K562 (cell line): ENCODE results near the gene BCL7C. TPM values are rescaled to one million over a fixed set of nuclear protein-coding genes. Genes with fewer than 3 reads are reported as not detected.

Experiments
- BCL6 ChIP-seq: fragments of 250-450 bp; sonication (Bioruptor Pico); IDR thresholded peaks from 2 replicates; pipeline ENCODE4 v1.4.0; 2020
- BDP1 ChIP-seq: IDR thresholded peaks from 3 replicates; pipeline ENCODE4 v1.6.1; 2011; ENCODE audit not compliant: insufficient read length, insufficient read depth
- BRCA1 ChIP-seq, 2 experiments: fragments of 450-650 bp in 1 of 2; sonication (generic) in 1 of 2; formaldehyde crosslinking in 1 of 2; IDR thresholded peaks; 2 replicates each; pipeline versions ENCODE4 v1.5.0 to v1.6.1; 2017 to 2020; ENCODE audit warnings: mild to moderate bottlenecking in 1 of 2, missing genetic modification reagents in 1 of 2
- MED1 ChIP-seq: sonication (generic); formaldehyde crosslinking; IDR thresholded peaks from 2 replicates; pipeline ENCODE4 v1.8.1; 2023; ENCODE audit warnings: missing genetic modification reagents, borderline replicate concordance
- MYBL2 ChIP-seq, 2 experiments: fragments of 450-650 bp in 1 of 2; sonication (generic) in 1 of 2; formaldehyde crosslinking in 1 of 2; IDR thresholded peaks; 2 replicates each; pipeline versions ENCODE4 v1.6.1 to v1.8.1; 2017 to 2022; ENCODE audit warnings: borderline replicate concordance in 1 of 2, inconsistent platforms in 1 of 2, low read depth in 1 of 2, mild to moderate bottlenecking in 1 of 2, missing genetic modification reagents in 1 of 2, moderate library complexity in 1 of 2
- POLR2A ChIP-seq: fragments of 450-650 bp; conservative IDR thresholded peaks from 2 replicates; pipeline ENCODE4 v1.6.1; 2016
- POLR2B ChIP-seq: fragments of 450-650 bp; IDR thresholded peaks from 2 replicates; pipeline ENCODE4 v1.6.1; 2018; ENCODE audit warnings: low read depth; ENCODE audit not compliant: partially characterized antibody
- POLR2G ChIP-seq: fragments of 200-400 bp; formaldehyde crosslinking; IDR thresholded peaks from 2 replicates; pipeline ENCODE4 v1.6.1; 2017; ENCODE audit warnings: low read depth, mild to moderate bottlenecking, antibody characterized with exemption, low read length, moderate library complexity
- SMAD3 ChIP-seq: fragments of 450-650 bp; formaldehyde crosslinking; conservative IDR thresholded peaks from 2 replicates; pipeline ENCODE4 v1.4.0; 2020; ENCODE audit warnings: mild to moderate bottlenecking
- SREBF1 ChIP-seq: fragments of 150-350 bp; IDR thresholded peaks from 2 replicates; pipeline ENCODE4 v1.6.1; 2014; ENCODE audit warnings: antibody characterized with exemption, low read depth, low read length, borderline replicate concordance
- STAT5A ChIP-seq: IDR thresholded peaks from 2 replicates; pipeline ENCODE4 v1.6.1; 2012; ENCODE audit warnings: low read length, inconsistent platforms, borderline replicate concordance
- ZNF239 ChIP-seq: fragments of 250-450 bp; sonication (Bioruptor Pico); IDR thresholded peaks from 2 replicates; pipeline ENCODE4 v1.4.0; 2020; ENCODE audit warnings: mild to moderate bottlenecking
- ZNF707 ChIP-seq: fragments of 250-450 bp; sonication (Bioruptor Pico); conservative IDR thresholded peaks from 2 replicates; pipeline ENCODE4 v1.8.0; 2022; ENCODE audit warnings: inconsistent platforms, mild to moderate bottlenecking, moderate library complexity
- polyA plus RNA-seq, 8 experiments: library from polyadenylated mRNA; depleted of rRNA in 4 of 8; stranded (reverse) in 5 of 8; unstranded in 3 of 8; fragments of >200 nt; fragmentation: Nextera tagmentation in 2 of 8; fragmentation: Illumina TruSeq in 1 of 8; extraction: Ambion mirVana in 2 of 8; extraction: Trizol in 1 of 8; gene quantifications; 2 replicates each; pipeline versions ENCODE4 v1.2.1 to v1.2.3, GENCODE V29; 2011 to 2014; ENCODE audit warnings: inconsistent platforms in 1 of 8, missing spikeins in 1 of 8
- total RNA-seq, 7 experiments: library from RNA; depleted of rRNA in 6 of 7; stranded (reverse); fragments of >200 nt in 6 of 7; fragmentation: Illumina TruSeq in 2 of 7; extraction: Trizol in 2 of 7; gene quantifications; 2 replicates each; pipeline versions ENCODE4 v1.2.1 to v1.2.3, GENCODE V29; 2011 to 2021; ENCODE audit warnings: low replicate concordance in 1 of 7
- TF ChIP-seq, protein P1 (sequence below), 3 experiments: fragments of 200-800 bp in 1 of 3; fragments of 250-450 bp in 1 of 3; fragments of 450-650 bp in 1 of 3; sonication (Bioruptor Pico) in 1 of 3; sonication (Bioruptor generic) in 1 of 3; formaldehyde crosslinking in 1 of 3; IDR thresholded peaks; 2 replicates each; pipeline versions ENCODE4 v1.6.1 to v1.8.0; 2016 to 2022; ENCODE audit warnings: mild to moderate bottlenecking in 2 of 3, missing genetic modification characterization in 2 of 3, missing compliant biosample characterization in 1 of 3, moderate library complexity in 1 of 3
- TF ChIP-seq, protein P2 (sequence below): sonication (generic); formaldehyde crosslinking; IDR thresholded peaks from 2 replicates; pipeline ENCODE4 v1.8.0; 2022; ENCODE audit warnings: mild to moderate bottlenecking, missing genetic modification reagents
- TF ChIP-seq, protein P3 (sequence below): sonication (generic); formaldehyde crosslinking; IDR thresholded peaks from 2 replicates; pipeline ENCODE4 v1.8.1; 2023; ENCODE audit warnings: missing genetic modification reagents, mild to moderate bottlenecking, borderline replicate concordance

BCL7C gene
- total and polyA plus RNA-seq, 9 of the 15 experiments (the other 6 are each of a cell fraction or from before 2014, with no cell fraction given) = 1.7 to 85.8 (median 19.6) TPM

DNA sequence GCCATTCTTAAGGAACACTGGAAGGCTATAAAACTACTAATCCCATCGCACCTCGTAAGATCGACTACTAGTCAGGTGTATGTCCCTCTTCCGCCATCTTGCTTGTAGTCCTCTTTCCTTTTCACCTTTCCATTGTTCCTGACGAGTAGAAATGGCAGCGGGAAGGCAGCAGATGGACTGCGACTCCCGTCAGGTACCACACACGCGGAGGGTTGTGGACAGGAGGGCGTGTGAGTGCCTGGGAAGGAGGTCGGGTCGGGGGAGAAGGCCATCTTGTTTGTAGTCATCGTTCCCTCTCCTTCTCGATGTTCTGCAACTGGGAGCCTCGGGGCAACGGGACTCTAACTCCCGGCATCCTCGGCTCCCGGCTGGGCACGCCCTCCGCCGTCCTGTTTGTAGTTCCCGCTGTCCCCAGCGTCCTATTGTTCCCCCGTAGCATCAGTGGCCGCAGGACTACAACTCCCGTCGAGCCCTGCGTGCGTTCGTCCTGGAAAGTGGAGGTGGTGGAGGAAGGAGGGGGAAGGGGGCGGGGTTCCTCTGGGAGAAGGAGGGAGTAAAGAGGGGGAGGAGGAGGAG is 29.2 kb upstream of the BCL7C start (continued):
- TF ChIP-seq, protein P1, sequence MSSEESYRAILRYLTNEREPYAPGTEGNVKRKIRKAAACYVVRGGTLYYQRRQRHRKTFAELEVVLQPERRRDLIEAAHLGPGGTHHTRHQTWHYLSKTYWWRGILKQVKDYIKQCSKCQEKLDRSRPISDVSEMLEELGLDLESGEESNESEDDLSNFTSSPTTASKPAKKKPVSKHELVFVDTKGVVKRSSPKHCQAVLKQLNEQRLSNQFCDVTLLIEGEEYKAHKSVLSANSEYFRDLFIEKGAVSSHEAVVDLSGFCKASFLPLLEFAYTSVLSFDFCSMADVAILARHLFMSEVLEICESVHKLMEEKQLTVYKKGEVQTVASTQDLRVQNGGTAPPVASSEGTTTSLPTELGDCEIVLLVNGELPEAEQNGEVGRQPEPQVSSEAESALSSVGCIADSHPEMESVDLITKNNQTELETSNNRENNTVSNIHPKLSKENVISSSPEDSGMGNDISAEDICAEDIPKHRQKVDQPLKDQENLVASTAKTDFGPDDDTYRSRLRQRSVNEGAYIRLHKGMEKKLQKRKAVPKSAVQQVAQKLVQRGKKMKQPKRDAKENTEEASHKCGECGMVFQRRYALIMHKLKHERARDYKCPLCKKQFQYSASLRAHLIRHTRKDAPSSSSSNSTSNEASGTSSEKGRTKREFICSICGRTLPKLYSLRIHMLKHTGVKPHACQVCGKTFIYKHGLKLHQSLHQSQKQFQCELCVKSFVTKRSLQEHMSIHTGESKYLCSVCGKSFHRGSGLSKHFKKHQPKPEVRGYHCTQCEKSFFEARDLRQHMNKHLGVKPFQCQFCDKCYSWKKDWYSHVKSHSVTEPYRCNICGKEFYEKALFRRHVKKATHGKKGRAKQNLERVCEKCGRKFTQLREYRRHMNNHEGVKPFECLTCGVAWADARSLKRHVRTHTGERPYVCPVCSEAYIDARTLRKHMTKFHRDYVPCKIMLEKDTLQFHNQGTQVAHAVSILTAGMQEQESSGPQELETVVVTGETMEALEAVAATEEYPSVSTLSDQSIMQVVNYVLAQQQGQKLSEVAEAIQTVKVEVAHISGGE (CRISPR knock-in tag; IDR thresholded peaks at IDR 0.05) = no peak; a peak in 2 of 6 replicates
- no peak for TF ChIP-seq ZNF707 (CRISPR knock-in tag)
- TF ChIP-seq SMAD3 (CRISPR knock-in tag) = 0 out of 2 replicates have a peak, but pooled peaks have one; percentile 58
- TF ChIP-seq POLR2G = peak; percentile 79
- peak; percentile 60 for TF ChIP-seq POLR2B
- TF ChIP-seq MED1 (CRISPR knock-in tag) = no peak
- no peak for TF ChIP-seq STAT5A
- no peak for TF ChIP-seq BDP1
- TF ChIP-seq ZNF239 (CRISPR knock-in tag) = peak; percentile 67
- peak; percentile 80; the same call in 1 of the 2 replicates for TF ChIP-seq BCL6 (CRISPR knock-in tag)
- TF ChIP-seq SREBF1 = 0 out of 2 replicates have a peak, but pooled peaks have one; percentile 26
- TF ChIP-seq, protein P2, sequence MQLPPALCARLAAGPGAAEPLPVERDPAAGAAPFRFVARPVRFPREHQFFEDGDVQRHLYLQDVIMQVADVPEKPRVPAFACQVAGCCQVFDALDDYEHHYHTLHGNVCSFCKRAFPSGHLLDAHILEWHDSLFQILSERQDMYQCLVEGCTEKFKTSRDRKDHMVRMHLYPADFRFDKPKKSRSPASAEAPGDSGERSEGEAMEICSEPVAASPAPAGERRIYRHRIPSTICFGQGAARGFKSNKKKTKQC (CRISPR knock-in tag) = peak; percentile 26; the same call in 1 of the 2 replicates
- no peak for TF ChIP-seq BRCA1 (IDR thresholded peaks at IDR 0.05)
- TF ChIP-seq BRCA1 (CRISPR knock-in tag; IDR thresholded peaks at IDR 0.05) = no peak
- TF ChIP-seq, protein P3, sequence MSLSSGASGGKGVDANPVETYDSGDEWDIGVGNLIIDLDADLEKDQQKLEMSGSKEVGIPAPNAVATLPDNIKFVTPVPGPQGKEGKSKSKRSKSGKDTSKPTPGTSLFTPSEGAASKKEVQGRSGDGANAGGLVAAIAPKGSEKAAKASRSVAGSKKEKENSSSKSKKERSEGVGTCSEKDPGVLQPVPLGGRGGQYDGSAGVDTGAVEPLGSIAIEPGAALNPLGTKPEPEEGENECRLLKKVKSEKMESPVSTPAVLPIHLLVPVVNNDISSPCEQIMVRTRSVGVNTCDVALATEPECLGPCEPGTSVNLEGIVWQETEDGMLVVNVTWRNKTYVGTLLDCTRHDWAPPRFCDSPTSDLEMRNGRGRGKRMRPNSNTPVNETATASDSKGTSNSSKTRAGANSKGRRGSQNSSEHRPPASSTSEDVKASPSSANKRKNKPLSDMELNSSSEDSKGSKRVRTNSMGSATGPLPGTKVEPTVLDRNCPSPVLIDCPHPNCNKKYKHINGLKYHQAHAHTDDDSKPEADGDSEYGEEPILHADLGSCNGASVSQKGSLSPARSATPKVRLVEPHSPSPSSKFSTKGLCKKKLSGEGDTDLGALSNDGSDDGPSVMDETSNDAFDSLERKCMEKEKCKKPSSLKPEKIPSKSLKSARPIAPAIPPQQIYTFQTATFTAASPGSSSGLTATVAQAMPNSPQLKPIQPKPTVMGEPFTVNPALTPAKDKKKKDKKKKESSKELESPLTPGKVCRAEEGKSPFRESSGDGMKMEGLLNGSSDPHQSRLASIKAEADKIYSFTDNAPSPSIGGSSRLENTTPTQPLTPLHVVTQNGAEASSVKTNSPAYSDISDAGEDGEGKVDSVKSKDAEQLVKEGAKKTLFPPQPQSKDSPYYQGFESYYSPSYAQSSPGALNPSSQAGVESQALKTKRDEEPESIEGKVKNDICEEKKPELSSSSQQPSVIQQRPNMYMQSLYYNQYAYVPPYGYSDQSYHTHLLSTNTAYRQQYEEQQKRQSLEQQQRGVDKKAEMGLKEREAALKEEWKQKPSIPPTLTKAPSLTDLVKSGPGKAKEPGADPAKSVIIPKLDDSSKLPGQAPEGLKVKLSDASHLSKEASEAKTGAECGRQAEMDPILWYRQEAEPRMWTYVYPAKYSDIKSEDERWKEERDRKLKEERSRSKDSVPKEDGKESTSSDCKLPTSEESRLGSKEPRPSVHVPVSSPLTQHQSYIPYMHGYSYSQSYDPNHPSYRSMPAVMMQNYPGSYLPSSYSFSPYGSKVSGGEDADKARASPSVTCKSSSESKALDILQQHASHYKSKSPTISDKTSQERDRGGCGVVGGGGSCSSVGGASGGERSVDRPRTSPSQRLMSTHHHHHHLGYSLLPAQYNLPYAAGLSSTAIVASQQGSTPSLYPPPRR (CRISPR knock-in tag) = 0 out of 2 replicates have a peak, but pooled peaks have one; percentile 58
- TF ChIP-seq POLR2A = peak; percentile 80
- TF ChIP-seq MYBL2 (IDR thresholded peaks at IDR 0.05; ENCODE audit: low read depth) = no peak
- no peak for TF ChIP-seq MYBL2 (CRISPR knock-in tag; IDR thresholded peaks at IDR 0.05; ENCODE audit: borderline replicate concordance)
